Measurements from ENCODE around the gene CHD6. TPM values are rescaled to one million over a fixed set of nuclear protein-coding genes. Genes with fewer than 3 reads are reported as not detected.

CHD6 gene
- total and polyA plus RNA-seq, 2 experiments from 2014 or later: 41.0 to 158 TPM

GRCh38 chr20:41468994-41469600 is 149.1 kb downstream of the CHD6 start (continued):
- no peak for TF ChIP-seq ETS1 (IDR thresholded peaks at IDR 0.05)
- TF ChIP-seq NANOG (IDR thresholded peaks at IDR 0.05; ENCODE audit: borderline replicate concordance): no peak
- no peak for TF ChIP-seq ZNF114 (CRISPR knock-in tag; IDR thresholded peaks at IDR 0.05)

- H3K9me3 Mint-ChIP-seq: no peaks in the 10 kb centered on the region
- no peak overlapping the region for H3K27ac ChIP-seq (ENCODE audit: low read depth)
- H3K4me3 Mint-ChIP-seq: no peak overlapping the region
- no peaks in the 10 kb centered on the region; the same call in 1 of the 2 replicates for H3K79me2 ChIP-seq (replicated peaks; ENCODE audit: insufficient read depth)
- ATAC-seq: no peak
- no peak for DNase-seq (ENCODE audit: low spot score)
- H3F3A ChIP-seq (replicated peaks; ENCODE audit: low read depth): no peaks in the 10 kb centered on the region
- no peaks in the 10 kb centered on the region for H3K4me1 Mint-ChIP-seq
- H2AFZ ChIP-seq: no peak overlapping the region
- peaks cover 48% of the 10 kb centered on the region for H3K36me3 Mint-ChIP-seq (ENCODE audit: low read depth)
- H3K27ac Mint-ChIP-seq: no peak overlapping the region
- H3K27me3 ChIP-seq (ENCODE audit: insufficient read depth): no peaks in the 10 kb centered on the region
- peaks cover 2% of the 10 kb centered on the region for H3K27me3 Mint-ChIP-seq (ENCODE audit: insufficient read depth, low read depth, poor library complexity)
- H3K36me3 ChIP-seq (ENCODE audit: insufficient read depth): peaks cover 5% of the 10 kb centered on the region; the same call in 1 of the 2 replicates
- no peaks in the 10 kb centered on the region for H4K20me1 ChIP-seq (replicated peaks; ENCODE audit: insufficient read depth)
- no peak overlapping the region for H3K4me3 ChIP-seq
- no peaks in the 10 kb centered on the region for H3K4me1 ChIP-seq (ENCODE audit: insufficient read depth)
- H3K9me2 ChIP-seq (ENCODE audit: insufficient read depth): no peaks in the 10 kb centered on the region
- no peak overlapping the region for H3K4me2 ChIP-seq
- TF ChIP-seq ZNF114 (CRISPR knock-in tag; IDR thresholded peaks at IDR 0.05) (no peak), STAT1 (IDR thresholded peaks at IDR 0.05; ENCODE audit: unreplicated experiment) (no peak), ZNF462 (CRISPR knock-in tag; IDR thresholded peaks at IDR 0.05) (no peak), EZH2phosphoT487 (IDR thresholded peaks at IDR 0.05; ENCODE audit: unreplicated experiment) (no peak), ZNF331 (CRISPR knock-in tag; IDR thresholded peaks at IDR 0.05; ENCODE audit: low read depth) (no peak), ETS1 (IDR thresholded peaks at IDR 0.05) (no peak), POLR2AphosphoS5 (IDR thresholded peaks at IDR 0.05; ENCODE audit: low read depth) (no peak), REST (IDR thresholded peaks at IDR 0.05; ENCODE audit: unreplicated experiment) (no peak), NANOG (IDR thresholded peaks at IDR 0.05; ENCODE audit: borderline replicate concordance) (no peak), CREB1 (CRISPR knock-in tag; IDR thresholded peaks at IDR 0.05; ENCODE audit: low read depth) (no peak), EZH2 (IDR thresholded peaks at IDR 0.05; ENCODE audit: low read depth, unreplicated experiment) (no peak), JUNB (IDR thresholded peaks at IDR 0.05; ENCODE audit: unreplicated experiment) (no peak)
Observed at GRCh38 chr20:41467690-41468089, 150.5 kb downstream of the CHD6 start.
